CD14-positive monocyte (primary cell): Measurements from ENCODE around the gene HCN4. TPM values are rescaled to one million over a fixed set of nuclear protein-coding genes. Genes with fewer than 3 reads are reported as not detected.

Experiments used
- DNase-seq, 3 donors: peaks; one replicate each; pipeline ENCODE4 v3.0.0-alpha.2; 2011 to 2022
- H2AFZ ChIP-seq: 2 replicates; pipeline ENCODE4 v1.6.0; 2012; ENCODE audit warnings: mild to moderate bottlenecking, low read depth, low read length, inconsistent platforms; ENCODE audit not compliant: insufficient read depth, poor library complexity, severe bottlenecking
- H3K27ac ChIP-seq, 2 donors: 1 replicate in 1 of 2; 2 replicates in 1 of 2; pipeline ENCODE4 v1.5.1; 2012 to 2013; ENCODE audit warnings: low read length in 2 of 2, control low read depth in 1 of 2, inconsistent platforms in 1 of 2, low read depth in 1 of 2, mild to moderate bottlenecking in 1 of 2
- H3K27me3 ChIP-seq, 2 donors: one replicate each; pipeline versions ENCODE4 v1.6.0 to v1.6.1; 2011 to 2013; ENCODE audit warnings: low read length in 2 of 2; ENCODE audit not compliant: control insufficient read depth in 2 of 2, insufficient read depth in 2 of 2
- H3K36me3 ChIP-seq, 2 donors: replicated peaks in 1 of 2; 1 replicate in 1 of 2; 2 replicates in 1 of 2; pipeline versions ENCODE4 v1.5.1 to v1.6.1; 2012 to 2013; ENCODE audit warnings: low read length in 2 of 2, control low read depth in 1 of 2, inconsistent platforms in 1 of 2, mild to moderate bottlenecking in 1 of 2; ENCODE audit not compliant: insufficient read depth in 2 of 2, control insufficient read depth in 1 of 2
- H3K4me1 ChIP-seq, 2 donors: 1 replicate in 1 of 2; 2 replicates in 1 of 2; pipeline versions ENCODE4 v1.5.1 to v1.6.1; 2012 to 2013; ENCODE audit warnings: low read length in 2 of 2, control low read depth in 1 of 2, inconsistent platforms in 1 of 2, mild to moderate bottlenecking in 1 of 2, moderate library complexity in 1 of 2; ENCODE audit not compliant: insufficient read depth in 2 of 2, control insufficient read depth in 1 of 2
- H3K4me2 ChIP-seq: replicated peaks from 2 replicates; pipeline ENCODE3; 2012; ENCODE audit warnings: low read length, moderate library complexity, mild to moderate bottlenecking; ENCODE audit not compliant: poor library complexity, severe bottlenecking; ENCODE audit errors: extremely low read depth
- H3K4me3 ChIP-seq, 3 experiments: fragments of 200-600 bp in 1 of 3; sonication (generic) in 1 of 3; replicated peaks in 1 of 3; 1 replicate in 2 of 3; 2 replicates in 1 of 3; pipeline ENCODE4 v1.5.1; 2011 to 2013; ENCODE audit warnings: low read length in 3 of 3, mild to moderate bottlenecking in 3 of 3, control low read depth in 2 of 3, low read depth in 2 of 3, inconsistent platforms in 1 of 3, moderate library complexity in 1 of 3
- H3K79me2 ChIP-seq: 2 replicates; pipeline ENCODE4 v1.6.0; 2012; ENCODE audit warnings: mild to moderate bottlenecking, control low read depth, inconsistent platforms, low read length, moderate library complexity; ENCODE audit not compliant: insufficient read depth
- H3K9ac ChIP-seq: 2 replicates; pipeline ENCODE4 v1.6.0; 2017; ENCODE audit warnings: low read length, mild to moderate bottlenecking; ENCODE audit not compliant: insufficient read depth, poor library complexity, severe bottlenecking
- H3K9me3 ChIP-seq, 2 donors: replicated peaks in 1 of 2; 1 replicate in 1 of 2; 2 replicates in 1 of 2; pipeline versions ENCODE4 v1.5.1 to v1.6.1; 2012 to 2013; ENCODE audit warnings: low read length in 2 of 2, control low read depth in 1 of 2; ENCODE audit not compliant: control insufficient read depth in 1 of 2, insufficient read depth in 1 of 2
- H4K20me1 ChIP-seq: 2 replicates; pipeline ENCODE4 v1.6.0; 2012; ENCODE audit warnings: mild to moderate bottlenecking, low read length, control low read depth, moderate library complexity; ENCODE audit not compliant: insufficient read depth
- H3K27ac Mint-ChIP-seq, 7 donors: one replicate each; pipeline ENCODE4 v1.8.0; 2020; ENCODE audit warnings: mild to moderate bottlenecking in 7 of 7, mixed read lengths in 7 of 7, moderate library complexity in 6 of 7, inconsistent platforms in 2 of 7
- H3K27me3 Mint-ChIP-seq, 3 donors: one replicate each; pipeline ENCODE4 v1.8.0; 2021 to 2022; ENCODE audit warnings: low read depth in 3 of 3, mild to moderate bottlenecking in 3 of 3, mixed read lengths in 3 of 3, moderate library complexity in 3 of 3, inconsistent platforms in 1 of 3
- H3K36me3 Mint-ChIP-seq, 2 donors: one replicate each; pipeline ENCODE4 v1.8.0; 2020; ENCODE audit warnings: mixed read lengths in 2 of 2, inconsistent platforms in 1 of 2, mild to moderate bottlenecking in 1 of 2
- H3K4me1 Mint-ChIP-seq: one replicate; pipeline ENCODE4 v1.8.0; 2020; ENCODE audit warnings: mild to moderate bottlenecking, mixed read lengths
- H3K4me3 Mint-ChIP-seq, 2 donors: one replicate each; pipeline ENCODE4 v1.8.0; 2020; ENCODE audit warnings: mild to moderate bottlenecking in 2 of 2, mixed read lengths in 2 of 2, moderate library complexity in 1 of 2
- H3K9me3 Mint-ChIP-seq, 7 donors: one replicate each; pipeline ENCODE4 v1.8.0; 2020 to 2022; ENCODE audit warnings: mixed read lengths in 7 of 7, mild to moderate bottlenecking in 6 of 7, moderate library complexity in 6 of 7, inconsistent platforms in 2 of 7
- WGBS: methylation state at CpG from one replicate; pipeline ENCODE4 v1.1.5; 2013; ENCODE audit warnings: missing lambda C conversion rate; ENCODE audit not compliant: insufficient coverage; 5-methylcytosine and 5-hydroxymethylcytosine counted together
- intact Hi-C, 2 donors: fragments of 100-400 bp; cut with micrococcal nuclease; formaldehyde crosslinking; loops; one replicate each; pipeline versions ENCODE4 v1.15.0 to v1.15.1; 2023
- polyA plus RNA-seq, 3 donors: library from polyadenylated mRNA; depleted of rRNA in 1 of 3; unstranded in 2 of 3; stranded (reverse) in 1 of 3; fragments of 300-500 nt in 2 of 3; fragments of >200 nt in 1 of 3; fragmentation: Illumina TruSeq in 2 of 3; gene quantifications; 1 replicate in 2 of 3; 2 replicates in 1 of 3; pipeline ENCODE4 v1.2.3, GENCODE V29; 2012 to 2021
- TF ChIP-seq, protein P1 (sequence below): fragments of 200-600 bp; IDR thresholded peaks from one replicate; pipeline ENCODE4 v1.8.0; 2022; ENCODE audit warnings: antibody characterized with exemption, mild to moderate bottlenecking

HCN4 gene
- polyA plus RNA-seq, 3 donors: not detected

DNA sequence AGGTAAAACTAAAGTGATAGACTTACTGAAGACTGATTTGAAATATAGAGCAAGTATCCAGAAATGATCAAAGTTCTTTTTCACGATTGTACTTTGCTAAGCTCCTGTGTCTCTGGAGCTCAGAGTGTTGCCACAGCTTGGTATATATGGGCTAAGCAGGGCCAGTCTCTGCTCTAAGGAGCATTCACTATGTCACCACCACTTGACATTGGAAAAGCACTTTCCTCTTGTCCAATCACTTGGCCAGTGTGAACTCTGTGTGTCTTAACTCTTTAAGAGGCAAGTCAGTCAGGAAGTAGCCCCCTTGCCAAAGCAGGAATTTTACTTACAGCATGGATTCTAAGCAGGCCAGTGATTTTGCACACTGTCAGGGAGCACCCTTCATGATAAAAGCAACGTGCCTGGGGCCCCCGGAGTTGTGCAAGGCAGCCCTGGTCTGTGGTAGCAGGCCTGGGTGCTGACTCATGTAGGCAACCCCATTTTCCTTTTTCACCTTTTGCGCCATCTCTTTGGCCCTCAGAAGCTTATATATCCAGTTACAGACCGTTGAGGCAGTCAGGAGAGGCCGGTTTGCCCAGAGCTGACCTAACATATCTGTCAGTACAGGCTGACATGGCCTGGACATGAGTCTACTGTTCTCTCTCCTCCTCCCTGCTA lies 73.0 kb downstream of the HCN4 start:
- H3K79me2 ChIP-seq: no peaks in the 10 kb centered on the region
- H3K4me3 ChIP-seq: peak overlapping the region in 1 of 3 experiments; percentile 25
- TF ChIP-seq, protein P1, sequence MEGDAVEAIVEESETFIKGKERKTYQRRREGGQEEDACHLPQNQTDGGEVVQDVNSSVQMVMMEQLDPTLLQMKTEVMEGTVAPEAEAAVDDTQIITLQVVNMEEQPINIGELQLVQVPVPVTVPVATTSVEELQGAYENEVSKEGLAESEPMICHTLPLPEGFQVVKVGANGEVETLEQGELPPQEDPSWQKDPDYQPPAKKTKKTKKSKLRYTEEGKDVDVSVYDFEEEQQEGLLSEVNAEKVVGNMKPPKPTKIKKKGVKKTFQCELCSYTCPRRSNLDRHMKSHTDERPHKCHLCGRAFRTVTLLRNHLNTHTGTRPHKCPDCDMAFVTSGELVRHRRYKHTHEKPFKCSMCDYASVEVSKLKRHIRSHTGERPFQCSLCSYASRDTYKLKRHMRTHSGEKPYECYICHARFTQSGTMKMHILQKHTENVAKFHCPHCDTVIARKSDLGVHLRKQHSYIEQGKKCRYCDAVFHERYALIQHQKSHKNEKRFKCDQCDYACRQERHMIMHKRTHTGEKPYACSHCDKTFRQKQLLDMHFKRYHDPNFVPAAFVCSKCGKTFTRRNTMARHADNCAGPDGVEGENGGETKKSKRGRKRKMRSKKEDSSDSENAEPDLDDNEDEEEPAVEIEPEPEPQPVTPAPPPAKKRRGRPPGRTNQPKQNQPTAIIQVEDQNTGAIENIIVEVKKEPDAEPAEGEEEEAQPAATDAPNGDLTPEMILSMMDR: no peak
- H3K4me1 ChIP-seq: peaks cover 60 to 61% of the 10 kb centered on the region in 2 donors
- H3K27ac Mint-ChIP-seq: peak overlapping the region; percentile 77 to 90 (median 89)
- peak; percentile 62 to 84 (median 83) for DNase-seq
- peak overlapping the region; percentile 74 to 88 for H3K27ac ChIP-seq
- H3K4me3 Mint-ChIP-seq: peak overlapping the region in 1 of 2 donors; percentile 48
- peak overlapping the region; percentile 46 for H3K4me2 ChIP-seq
- H4K20me1 ChIP-seq: no peaks in the 10 kb centered on the region
- no peak overlapping the region for H3K9ac ChIP-seq
- H3K36me3 Mint-ChIP-seq: peaks cover 2 to 6% of the 10 kb centered on the region in 2 donors
- no peaks in the 10 kb centered on the region for H3K9me3 ChIP-seq
- no peaks in the 10 kb centered on the region for H3K9me3 Mint-ChIP-seq
- H3K36me3 ChIP-seq: no peaks in the 10 kb centered on the region
- intact Hi-C loops: no loop called here
- H3K27me3 Mint-ChIP-seq: no peaks in the 10 kb centered on the region
- H3K4me1 Mint-ChIP-seq: peaks cover 61% of the 10 kb centered on the region
- no peaks in the 10 kb centered on the region for H3K27me3 ChIP-seq
- 0% methylated on average over 6 of the region's 6 CpGs for WGBS
- peak overlapping the region; percentile 76 for H2AFZ ChIP-seq

DNA sequence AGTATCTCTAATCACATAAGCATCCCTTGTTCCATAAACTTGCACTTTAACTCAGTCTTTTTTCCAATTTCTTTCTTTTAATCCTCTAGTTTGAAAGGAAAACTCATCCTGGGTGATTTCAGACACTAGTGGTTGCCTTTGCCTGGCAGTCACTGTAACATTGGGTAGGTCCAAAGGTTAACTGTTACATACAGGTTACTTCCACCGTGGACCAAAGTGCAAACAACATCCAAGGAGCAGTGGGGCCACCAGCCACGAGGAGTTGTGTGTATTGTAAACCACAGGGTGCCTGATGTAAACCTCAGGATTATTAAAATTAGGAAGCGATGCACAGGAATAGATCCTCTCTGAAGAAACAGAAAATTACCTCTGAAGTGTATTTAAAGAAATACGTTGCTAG lies 75.0 kb downstream of the HCN4 start:
- Histone ChIP-seq H3K79me2 (no peaks in the 10 kb centered on the region), H3K27ac (no peak overlapping the region), H2AFZ (peak overlapping the region; percentile 32), H3K4me2 (no peak overlapping the region), H3K4me1 (peaks cover 66 to 67% of the 10 kb centered on the region in 2 donors), H3K9me3 (no peaks in the 10 kb centered on the region), H4K20me1 (no peaks in the 10 kb centered on the region), H3K9ac (no peak overlapping the region), H3K4me3 (no peak overlapping the region), H3K27me3 (no peaks in the 10 kb centered on the region), H3K36me3 (no peaks in the 10 kb centered on the region)
- Mint-ChIP-seq H3K4me3 (no peak overlapping the region), H3K27ac (peak overlapping the region in 1 of 7 donors; percentile 10), H3K27me3 (no peaks in the 10 kb centered on the region), H3K9me3 (no peaks in the 10 kb centered on the region), H3K4me1 (peaks cover 64% of the 10 kb centered on the region), H3K36me3 (peaks cover 2 to 6% of the 10 kb centered on the region in 2 donors)
- intact Hi-C loops: no loop called here
- WGBS: no CpG with 5 or more reads among the region's 4 CpGs
- TF ChIP-seq, protein P1: no peak
- DNase-seq: no peak
